Stimulated activated CD8-positive, alpha-beta memory T cell treated with anti-CD3 and anti-CD28 coated beads, Interleukin-2, amount 100 ng/mL, for 1 hour (primary cell): ENCODE measurements around the gene ATXN7.

Experiments
- DNase-seq, 2 donors: peaks; one replicate each; pipeline ENCODE4 v3.0.0-alpha.2; 2020; ENCODE audit warnings: low read depth in 2 of 2

Gene ATXN7

DNA sequence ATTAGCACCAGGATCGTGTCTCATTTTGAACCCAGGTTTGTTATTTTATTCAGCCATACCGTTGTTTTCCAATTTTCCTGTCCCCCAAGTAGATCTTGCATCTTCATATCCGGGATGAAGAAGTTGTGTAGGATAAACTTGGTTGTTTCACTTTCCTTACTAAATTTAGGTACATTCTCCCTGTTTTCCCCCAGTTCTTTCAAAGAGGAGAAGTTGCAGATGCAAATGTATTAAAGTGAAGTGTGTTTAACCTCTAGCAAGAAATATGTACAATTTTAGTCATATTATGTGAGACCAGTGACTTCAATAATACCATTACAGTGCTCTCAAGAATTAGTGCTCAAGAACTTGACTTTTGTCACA is 1.3 kb downstream of the ATXN7 start:
- DNase-seq = no peak

DNA sequence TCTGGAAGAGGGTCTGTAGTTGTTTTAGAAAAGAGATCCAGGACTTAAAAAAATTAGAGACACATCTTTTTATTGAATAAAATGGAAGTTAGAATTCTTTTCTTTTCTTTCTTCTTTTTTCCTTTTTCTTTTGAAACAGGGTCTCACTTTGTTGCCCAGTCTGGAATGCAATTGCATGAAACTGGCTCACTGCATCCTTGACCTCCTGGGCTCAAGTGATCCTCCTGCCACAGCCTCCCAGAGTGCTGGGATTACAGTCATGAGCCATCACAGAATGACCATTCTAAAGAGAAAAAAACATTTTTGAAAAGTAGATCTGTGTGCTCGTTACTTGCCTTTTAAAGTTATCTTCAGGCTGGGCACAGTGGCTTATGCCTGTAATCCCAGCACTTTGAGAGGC is 3.6 kb downstream of the ATXN7 start:
- DNase-seq = no peak

DNA sequence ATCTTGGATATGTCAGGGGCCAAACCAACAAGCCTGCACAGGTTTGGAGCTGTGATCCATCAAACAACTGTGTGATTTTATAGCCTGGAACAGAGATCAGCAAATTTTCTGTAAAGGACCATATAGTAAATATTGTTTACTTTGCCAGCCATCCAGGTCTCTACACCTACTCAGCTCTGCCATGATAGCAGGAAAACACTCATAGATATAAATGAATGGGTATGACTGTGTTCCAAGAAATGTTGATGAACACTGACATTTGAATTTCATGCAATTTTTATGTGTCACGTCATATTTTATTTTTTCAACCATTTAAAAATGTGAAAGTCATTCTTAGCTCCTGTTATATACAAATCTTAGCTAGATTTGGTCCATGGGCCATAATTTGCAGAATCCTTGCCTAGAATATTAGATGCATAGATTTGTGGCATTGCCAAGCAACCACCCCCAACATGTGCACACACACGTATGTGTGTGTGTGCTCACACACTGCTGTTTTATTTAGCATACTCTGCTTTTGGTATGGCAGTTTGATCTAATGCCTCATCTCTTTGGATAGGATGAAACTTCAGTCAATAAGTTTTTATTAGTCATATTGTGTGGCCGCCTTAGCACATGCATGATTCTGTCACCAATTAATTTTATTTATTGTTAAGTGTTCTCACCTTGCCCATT is 6.4 kb downstream of the ATXN7 start:
- DNase-seq = no peak

DNA sequence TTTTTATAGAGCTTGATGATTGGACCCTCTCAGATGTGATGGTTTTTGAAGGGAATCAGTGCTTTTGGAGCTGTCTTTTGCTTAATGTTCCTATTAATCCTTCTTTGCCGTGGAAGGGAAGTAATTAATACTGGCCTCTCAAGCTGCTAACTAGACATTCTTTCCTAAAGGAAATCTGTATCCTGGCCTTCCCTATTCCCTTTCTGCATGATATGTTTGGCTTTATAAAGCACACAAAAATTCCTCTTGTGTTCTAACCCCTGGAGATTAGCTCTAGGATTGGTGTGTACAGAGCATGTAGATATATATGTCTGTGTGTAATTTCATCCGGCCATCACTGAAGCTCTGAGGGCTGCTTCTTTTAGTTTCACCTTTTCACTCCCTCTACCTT is 6.9 kb downstream of the ATXN7 start:
- no peak for DNase-seq

DNA sequence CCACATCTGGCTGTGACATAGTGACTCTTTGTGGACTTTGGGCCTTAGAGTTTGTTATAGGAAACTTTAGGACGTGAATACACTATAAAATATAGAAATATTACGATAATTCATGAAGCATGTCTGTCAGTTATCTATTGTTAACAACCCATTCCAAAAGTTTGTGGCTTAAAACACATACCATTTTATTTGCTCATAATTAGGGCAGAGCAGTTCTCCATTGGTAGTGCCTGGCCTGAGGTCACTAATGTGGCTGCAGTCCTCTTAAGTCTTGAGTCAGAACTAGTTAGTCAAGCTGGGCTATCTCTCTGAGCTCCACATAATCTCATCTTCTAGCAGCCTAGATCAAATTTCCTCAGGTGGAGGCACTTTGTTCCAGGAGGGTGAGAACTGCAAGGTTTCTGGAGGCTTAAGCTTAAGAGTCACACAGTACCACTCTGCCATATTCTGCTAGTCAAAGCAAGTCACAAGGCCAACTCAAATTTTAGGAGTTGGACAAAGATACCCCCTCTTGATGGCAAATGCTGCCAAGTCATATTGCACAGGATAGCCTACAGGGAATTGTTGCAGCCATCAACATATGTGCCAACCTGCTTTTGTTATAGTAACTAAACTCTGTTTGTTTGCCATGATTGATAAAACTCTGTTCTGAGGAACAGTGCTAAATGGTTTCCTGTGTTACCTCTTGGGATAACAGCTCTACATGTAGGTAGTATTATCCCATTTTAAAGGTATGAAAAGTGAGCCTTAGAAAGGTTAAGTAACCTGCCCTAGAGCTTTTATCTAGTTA is 8.7 kb downstream of the ATXN7 start:
- no peak for DNase-seq

DNA sequence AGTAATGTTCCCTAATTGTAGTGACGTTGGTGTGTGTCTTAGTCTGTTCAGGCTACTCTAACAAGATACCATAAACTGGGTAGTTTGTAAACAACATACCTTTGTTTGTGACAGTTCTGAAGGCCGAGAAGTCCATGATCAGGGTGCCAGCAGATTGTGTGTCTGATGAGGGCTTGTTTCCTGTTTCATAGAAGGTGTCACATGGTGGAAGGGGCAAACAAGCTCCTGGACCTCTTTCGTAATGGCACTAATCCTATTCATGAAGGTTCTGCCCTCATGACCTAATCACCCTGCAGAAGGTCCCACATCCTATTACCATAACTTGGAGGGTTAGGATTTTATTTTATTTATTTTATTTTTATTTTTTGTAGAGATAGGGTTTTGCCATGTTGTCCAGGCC is 11.1 kb downstream of the ATXN7 start:
- DNase-seq = no peak

DNA sequence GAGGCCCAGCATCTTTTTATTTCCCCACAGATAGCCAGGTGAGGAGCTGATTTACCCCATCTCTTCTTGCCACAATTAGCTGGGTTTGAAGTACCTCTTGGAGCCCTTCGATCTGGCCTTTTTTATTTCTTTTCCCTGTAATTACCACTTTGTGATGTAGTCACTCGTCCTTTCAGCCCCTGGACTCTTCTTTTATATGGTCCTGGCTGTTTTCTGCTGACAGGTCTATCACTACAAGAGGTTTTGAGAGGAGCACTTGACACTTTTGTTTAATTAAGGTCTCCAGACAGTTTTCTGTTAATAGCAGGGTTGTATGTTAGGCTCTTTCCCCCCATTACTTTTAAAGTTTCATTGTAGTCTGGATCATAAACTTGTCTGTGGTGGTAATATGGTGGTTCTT is 11.8 kb downstream of the ATXN7 start:
- no peak for DNase-seq

DNA sequence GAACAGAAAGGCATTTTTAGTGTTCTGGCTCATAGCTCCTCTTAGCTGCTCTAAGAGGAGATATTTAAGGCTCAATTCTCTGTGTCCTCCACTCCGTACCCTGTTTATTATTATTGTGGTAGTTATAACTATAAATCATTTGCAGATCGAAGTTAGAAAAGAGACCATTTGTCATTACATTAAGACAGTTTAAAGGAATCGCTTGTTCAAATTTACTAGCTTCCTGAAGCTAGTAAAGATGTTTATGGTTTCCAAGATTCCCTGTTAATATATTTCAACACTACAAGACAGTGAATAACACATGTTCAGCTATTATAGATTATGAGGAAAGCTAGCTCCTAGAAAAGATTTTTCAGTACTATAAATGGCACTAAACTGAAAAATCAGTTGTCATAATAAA is 12.6 kb downstream of the ATXN7 start:
- DNase-seq = no peak

DNA sequence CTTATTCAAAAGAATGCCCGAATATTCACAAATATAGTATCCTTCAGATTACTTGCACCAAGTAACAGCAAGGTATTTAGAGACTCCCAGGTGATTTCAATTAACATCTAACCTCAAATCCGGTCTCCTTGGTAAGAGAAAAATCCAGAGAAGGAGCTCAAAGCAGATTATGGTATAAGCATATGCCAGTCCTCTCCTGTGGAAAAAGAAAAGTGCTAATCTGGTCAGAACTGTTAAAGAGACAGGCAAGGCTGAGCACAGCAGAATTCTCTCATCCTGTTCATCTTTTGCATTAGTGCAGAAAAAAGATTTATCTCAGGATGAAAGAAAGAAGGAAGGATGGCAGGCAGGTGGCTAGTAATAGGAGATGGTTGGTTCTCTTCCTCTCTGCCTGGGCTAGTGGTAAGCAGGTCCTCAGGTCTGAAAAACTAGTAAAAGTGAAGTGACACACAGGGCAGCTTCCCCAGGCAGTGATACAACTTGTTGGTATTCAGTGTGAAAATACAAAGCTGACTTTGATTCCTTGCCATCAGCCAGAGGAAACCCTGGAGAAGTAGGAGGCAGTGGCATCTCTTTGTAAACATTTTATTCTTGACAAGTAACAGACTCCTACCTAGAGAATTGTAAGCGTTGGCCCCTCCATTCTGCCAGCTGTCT is 14.2 kb downstream of the ATXN7 start:
- no peak for DNase-seq

DNA sequence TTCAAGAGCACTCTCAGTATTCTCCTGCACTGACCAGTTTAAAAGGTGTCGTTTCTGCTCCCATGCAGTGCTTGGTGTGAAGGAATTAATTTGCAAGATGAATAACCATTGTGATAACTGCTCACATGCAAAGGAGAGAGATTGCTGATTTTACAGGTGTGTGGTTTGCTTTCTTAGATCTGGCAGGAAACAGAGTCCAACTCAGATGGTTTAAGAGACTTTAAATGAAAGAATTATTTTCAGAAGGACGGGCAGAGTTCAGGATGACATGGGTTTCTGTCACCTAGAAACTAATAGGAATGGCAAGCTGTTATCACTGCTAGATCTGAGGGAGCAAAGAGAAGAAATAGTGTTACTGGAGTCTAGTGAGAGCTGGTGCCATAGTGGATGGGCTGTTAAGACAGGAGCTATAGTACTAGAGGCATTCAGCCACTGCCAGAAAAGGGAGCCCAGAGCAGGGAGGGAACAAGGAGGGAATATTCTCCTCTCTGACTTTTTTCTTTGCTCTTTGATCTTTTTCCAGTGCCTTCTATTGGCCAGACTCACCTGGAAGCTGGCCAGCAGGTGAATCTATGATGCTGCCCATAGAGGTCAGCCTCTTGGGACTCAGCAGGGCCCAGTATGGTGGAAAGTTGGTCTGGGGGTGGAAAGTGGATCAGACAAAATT is 14.9 kb downstream of the ATXN7 start:
- DNase-seq = no peak

DNA sequence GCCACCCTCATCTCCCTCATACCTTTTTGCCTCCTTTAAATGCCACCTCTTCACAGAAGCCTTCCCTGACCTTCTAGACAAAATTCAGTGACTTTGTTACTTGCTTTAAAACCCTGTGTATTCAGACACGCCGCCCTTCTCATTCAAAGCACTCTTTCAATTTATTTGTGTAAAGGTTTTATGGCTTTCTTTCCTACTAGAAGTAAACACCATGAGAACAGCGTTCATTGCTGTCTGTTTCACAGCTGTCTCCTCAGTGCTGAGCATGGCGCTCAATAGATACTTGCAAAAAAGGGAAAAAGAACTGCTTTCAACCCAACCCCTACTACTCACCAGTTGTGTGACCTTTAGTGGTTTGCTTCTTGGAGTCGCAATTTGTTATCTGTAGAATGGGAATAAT is 17.0 kb downstream of the ATXN7 start:
- no peak for DNase-seq

DNA sequence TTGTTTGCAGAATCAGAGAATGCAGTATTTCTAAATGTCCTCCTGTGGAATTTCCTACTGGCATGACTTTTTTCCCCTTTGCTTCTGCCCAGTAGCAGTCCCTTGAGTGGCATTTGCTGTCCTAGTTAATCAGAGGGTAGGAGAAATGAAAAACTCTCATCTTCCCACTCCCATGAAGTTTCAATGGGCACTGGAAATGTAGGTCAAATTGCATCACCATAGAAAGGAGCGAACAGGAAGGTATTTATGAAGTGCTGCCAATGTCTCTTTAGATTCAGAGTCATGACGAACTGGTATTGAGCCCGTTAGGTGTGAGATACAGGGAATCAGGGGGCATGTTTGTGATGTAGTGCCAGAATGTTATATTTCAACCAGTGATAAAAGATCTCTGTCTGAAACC is 23.2 kb downstream of the ATXN7 start:
- DNase-seq = no peak

DNA sequence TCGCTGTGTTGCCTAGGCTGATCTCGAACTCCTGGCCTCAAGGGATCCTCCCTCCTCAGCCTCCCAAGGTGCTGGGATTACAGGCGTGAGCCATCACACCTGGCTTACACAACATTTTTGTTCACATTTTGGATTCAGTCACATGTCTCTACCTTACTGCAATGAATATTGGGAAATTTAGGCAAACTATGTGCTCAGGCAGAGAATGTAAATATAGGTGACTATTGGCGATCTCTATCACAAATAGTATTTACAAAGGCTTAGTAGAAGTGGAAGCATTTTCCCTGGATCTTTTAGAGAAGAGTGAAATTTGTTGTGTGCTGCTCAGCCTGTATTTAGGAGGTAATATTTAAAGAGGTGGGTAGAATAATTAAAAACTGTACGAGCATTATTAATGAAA is 27.9 kb downstream of the ATXN7 start:
- DNase-seq = no peak

DNA sequence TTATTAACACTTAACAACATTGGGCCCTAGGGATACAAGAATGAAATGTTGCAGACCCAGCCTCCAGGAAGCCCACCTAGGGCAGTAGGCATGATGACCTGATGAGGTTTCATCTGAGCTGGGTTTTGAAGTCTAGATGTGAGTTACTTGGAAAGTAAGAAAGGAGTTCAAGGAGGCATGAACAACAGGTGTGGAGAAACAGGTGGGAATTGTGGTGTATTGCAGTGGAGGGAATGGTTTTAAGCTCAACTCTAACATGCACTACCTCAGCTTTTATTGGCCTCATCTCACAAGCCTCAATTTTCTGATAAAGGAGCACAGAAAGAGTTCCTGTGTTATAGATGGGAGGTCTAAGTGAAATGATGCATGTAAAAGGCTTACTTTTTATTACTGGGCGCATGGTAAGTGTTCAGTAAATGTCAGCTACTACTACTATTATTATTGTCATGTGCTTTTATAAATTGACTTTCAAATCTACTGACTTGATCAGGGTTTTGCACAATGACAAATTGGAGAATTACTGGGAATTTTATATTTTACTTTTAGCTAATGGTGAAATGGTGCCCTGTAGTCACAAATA is 29.2 kb downstream of the ATXN7 start:
- no peak for DNase-seq

DNA sequence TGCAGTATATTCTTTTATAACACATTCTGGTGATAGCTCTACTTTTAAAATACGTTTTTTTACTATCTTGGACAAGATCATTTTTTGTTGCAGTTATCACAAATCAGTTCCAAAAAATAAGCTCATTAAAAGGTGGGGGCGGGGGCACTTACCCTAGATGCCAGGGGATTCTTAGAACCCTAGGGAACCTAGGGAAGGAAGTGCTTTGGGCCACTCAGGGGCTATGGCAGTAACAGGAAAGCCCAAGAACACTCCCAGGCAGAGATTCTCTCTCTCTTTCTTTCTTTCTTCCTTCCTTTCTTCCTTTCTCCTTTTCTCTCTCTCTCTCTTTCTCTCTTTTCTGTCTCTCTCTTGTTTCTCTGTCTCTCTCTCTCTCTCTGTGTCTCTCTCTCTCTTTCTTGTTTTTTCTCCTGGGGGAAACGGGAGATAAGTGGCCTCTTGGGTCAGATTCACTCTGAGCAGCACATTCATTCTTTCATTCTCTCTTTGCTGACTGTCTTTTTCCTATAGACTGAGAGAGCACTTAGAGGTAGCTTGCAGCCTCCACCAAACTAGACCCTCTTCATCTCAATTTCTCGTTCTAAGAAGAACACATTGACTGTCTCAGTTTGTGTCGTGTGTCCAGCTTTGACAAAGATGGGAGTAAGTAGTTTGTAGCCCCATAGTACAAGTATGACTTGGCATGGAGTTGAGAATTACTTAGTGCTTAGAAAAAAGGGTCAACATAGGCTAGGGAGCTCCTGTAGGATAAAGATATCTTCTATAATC is 31.9 kb downstream of the ATXN7 start:
- DNase-seq = no peak

DNA sequence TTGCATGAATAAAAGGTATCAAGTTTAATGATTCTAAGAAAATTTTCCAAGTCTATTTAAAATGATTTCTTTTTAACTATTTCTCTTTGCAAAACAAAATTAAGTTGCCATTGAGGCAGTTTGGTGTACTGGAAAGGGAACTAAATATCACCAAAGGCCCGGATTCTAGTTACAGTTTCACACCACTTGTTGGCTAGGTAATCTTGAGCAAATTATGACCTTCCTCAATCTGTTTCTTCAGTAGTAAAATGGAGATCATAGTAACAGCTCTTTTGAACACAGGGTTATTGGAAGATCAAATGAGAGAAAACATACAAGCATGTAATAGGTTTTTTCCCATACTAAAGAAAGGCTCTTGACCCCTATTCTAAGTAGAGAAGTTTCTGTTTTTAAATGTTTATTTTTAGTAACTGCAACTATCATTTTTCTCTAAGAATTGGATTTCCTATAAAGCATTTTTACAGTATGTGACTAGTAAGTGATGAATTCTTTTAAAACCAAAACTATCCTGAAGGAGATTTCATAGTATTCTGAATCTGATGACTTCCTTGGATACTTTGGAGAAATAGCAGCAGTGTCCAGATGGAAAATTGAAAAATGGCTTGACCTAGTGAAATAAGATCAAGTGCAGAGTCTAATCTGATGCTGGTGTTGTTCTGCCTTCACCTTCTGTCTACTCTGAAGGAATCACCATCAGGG is 32.8 kb downstream of the ATXN7 start:
- no peak for DNase-seq

DNA sequence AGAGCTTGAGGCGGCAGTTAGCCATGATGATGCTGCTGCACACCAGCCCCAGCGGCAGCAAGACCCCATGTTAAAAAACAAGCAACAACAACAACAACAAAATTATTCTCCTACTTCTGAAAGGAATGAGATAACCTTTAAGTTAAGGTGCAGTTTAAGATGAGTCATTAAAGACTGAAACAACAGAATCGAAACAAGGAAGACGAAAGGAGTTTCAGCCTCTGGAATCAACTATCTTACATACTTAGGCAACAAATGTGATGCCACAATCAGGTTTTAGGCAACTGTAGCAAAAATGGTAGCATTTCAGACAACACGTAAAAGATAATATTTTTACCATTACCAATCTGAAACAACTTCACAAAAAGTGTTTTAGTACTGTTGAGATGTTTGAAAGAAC is 36.3 kb downstream of the ATXN7 start:
- DNase-seq = no peak

DNA sequence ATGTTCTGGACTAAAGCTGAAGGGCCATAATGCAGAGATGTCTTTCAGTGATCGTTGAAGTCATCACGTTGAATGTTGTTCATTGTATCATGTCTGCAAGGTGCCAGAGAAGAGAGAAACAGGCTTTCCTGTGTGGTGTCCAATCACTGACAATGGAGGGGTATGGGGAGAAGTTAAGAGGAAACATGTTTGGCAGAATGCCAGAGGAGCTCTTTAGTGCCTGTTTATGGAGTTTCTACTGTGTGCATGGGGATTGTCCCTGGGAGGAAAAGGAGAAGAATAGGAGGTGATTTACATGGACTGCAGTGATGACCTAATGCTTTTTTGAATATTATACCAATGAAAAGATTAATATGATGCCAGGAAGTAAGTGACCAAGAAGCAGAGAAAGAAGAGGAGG is 36.8 kb downstream of the ATXN7 start:
- DNase-seq = no peak

DNA sequence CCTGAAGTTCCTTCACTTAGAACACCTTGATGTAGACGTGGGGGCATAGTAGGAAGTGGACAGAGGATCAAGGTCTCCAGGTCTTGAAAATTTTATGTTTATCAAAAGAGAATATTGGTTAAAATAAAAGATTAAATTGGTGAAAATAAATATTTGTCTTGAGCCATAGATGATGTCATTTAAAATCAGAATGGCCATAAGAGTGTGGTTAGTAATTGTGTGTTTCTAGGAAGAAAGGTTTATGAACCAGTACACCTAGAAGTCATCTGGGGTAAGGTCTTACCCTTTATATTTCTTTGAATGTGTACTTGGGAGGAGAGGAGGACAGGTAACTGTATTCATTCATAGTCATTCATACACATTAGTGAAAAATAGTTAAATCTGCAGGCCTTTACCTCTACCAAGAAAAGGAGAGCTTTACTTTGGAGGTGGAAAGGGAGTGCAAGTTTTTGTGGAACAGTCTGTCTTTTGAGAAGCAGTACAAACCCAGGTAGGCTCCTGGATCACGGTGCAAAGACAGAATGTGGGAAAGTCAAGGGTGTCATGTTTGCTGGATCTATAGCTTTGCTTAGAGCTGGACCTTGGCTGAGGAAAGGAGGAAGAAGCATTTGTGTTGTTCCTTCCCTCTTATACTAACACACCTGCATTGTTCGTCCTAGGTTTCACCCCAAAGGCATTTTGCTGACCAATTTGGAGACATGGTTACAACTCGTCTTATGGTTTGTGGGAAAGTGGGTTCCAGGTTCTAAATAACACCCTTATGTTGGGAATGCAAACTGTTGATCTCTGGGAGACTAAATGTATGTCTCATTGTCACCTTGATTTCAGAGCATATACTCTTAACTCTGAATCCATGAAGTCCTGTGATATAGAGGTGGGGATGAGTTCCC is 42.3 kb downstream of the ATXN7 start:
- no peak for DNase-seq
